ENCODE measurements around the gene PEX16.

PEX16 gene

DNA sequence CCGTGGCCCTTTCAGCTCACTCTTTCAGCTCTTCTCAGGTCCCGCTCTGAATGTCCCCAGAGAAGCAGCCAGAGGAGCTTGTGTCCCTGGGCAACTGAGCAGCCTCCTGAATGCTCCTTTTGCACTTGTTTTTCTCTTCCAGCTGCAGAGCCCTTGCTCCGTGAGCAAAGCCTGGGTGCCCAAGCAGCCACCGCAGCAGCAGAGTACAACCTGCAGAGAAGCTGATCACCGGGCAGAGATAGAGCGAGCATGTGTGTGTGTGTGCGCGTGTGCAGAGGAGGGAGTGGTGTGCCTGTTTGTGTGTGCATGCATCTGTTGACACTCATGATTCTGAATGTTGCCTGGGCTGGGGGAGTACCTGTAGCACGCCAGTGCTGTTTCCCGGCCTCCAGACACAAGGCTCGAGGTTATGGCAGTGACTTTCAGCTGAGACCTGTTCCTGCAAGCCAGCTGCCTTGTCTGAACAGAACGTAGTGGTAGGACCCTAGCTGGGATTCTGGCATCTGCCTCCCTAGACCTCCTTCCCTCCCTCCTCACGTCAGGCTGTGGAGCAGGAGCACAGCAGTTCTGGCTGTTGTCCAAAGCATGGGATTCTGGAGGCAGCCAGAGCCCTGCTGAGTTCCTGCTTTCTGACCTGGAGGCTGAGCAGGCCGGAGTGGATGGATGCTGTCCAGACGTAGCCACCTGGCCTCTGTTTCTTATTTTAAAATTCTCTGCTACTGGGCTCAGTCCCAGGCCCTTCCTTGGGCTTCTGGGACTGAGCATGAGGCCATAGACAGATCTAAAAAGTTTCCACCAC, 36.7 kb downstream of the PEX16 start:
- no peak overlapping the region for H3K4me3 ChIP-seq (ENCODE audit: low read depth, low read length)
- DNase-seq (ENCODE audit: low read depth, low spot score): no peak
- ChIA-PET CTCF (interaction anchor here (0.7 to 1.1 kb wide), 2 partner anchors 8 to 18 kb away, joined by 4 to 6 read pairs; no protein-coding TSS in a partner anchor), POLR2A (no interaction called here)
- TF ChIP-seq, protein P1, sequence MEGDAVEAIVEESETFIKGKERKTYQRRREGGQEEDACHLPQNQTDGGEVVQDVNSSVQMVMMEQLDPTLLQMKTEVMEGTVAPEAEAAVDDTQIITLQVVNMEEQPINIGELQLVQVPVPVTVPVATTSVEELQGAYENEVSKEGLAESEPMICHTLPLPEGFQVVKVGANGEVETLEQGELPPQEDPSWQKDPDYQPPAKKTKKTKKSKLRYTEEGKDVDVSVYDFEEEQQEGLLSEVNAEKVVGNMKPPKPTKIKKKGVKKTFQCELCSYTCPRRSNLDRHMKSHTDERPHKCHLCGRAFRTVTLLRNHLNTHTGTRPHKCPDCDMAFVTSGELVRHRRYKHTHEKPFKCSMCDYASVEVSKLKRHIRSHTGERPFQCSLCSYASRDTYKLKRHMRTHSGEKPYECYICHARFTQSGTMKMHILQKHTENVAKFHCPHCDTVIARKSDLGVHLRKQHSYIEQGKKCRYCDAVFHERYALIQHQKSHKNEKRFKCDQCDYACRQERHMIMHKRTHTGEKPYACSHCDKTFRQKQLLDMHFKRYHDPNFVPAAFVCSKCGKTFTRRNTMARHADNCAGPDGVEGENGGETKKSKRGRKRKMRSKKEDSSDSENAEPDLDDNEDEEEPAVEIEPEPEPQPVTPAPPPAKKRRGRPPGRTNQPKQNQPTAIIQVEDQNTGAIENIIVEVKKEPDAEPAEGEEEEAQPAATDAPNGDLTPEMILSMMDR (IDR thresholded peaks at IDR 0.05; ENCODE audit: insufficient read depth, low read length, missing control alignments): no peak

DNA sequence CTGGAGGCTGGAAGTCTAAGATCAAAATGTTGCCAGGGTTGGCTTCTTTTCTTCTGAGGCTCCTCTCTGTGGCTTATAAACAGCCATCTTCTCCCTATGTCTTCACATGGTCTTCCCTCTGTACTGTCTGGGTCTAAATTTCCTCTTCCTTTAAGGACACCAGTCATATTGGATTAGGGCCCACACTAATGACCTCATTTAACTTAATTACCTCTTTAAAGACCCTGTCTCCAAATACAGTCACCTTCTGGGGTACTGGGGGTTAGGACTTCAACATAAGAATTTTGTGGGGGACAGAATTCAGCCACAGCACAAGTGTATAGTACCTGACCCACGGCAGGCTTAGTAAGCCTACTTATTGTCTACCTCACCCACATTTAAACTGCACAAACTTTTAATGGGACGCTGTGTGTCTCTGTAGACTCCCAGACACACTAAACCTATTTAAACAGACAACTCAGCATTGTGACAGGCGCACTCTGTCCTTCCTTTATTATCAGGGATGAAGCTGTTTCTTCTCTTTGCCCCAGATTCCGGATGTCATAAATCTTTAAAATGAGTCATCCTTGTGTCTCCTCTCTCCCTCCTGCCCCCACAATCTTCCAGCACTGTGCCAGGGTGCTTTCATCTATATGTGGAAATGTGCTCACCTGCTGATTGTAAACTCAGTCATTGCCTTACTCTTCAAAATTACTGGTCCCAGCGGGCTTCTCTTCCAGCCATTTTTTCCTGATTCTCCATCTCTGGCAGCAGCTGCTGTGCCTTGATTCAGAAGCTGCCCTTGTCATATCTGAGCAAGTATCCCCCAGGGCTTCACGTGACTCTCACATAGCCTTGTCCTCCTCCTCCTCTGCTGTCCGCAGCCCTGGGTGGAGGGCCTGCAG, 37.6 kb downstream of the PEX16 start:
- DNase-seq (ENCODE audit: low read depth, low spot score): no peak
- ChIA-PET CTCF (interaction anchor here (0.7 to 2.5 kb wide), 5 partner anchors 8 to 45 kb away, joined by 3 to 7 read pairs (median 5); no protein-coding TSS in a partner anchor), POLR2A (no interaction called here)

GRCh38 chr11:45877845-45878244, 39.8 kb downstream of the PEX16 start:
- TF ChIP-seq, protein P1 (IDR thresholded peaks at IDR 0.05; ENCODE audit: insufficient read depth, low read length, missing control alignments): no peak
- H3K4me3 ChIP-seq (ENCODE audit: low read depth, low read length): no peak overlapping the region
- DNase-seq (ENCODE audit: low read depth, low spot score): no peak
- ChIA-PET POLR2A (no interaction called here), CTCF (interaction anchor here (1.2 to 2.5 kb wide), 2 partner anchors 15 to 129 kb away, joined by 4 to 7 read pairs; no protein-coding TSS in a partner anchor)

More for the DNA sequence above, 37.6 kb downstream of the PEX16 start:
- TF ChIP-seq, protein P1 (IDR thresholded peaks at IDR 0.05; ENCODE audit: insufficient read depth, low read length, missing control alignments): no peak
- H3K4me3 ChIP-seq (ENCODE audit: low read depth, low read length): no peak overlapping the region

DNA sequence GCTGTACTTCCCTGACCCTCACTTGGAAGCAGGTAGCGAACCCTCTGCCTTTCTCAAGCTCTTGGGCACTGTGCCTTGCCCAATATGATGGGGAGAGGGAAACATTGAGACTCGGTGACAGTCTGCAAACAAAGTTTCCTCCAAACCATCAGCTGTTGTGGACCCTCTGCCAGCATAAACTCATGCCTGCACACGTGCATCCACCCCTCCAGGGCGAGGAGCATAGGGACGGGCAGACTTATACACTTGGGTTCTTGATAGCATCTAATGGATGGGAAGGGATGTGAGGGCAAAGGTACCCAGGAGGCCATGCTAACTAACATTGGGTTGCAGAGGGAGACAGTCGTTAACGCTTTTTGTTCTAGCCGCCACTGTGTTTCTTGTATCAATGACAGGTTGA, 40.5 kb downstream of the PEX16 start:
- POLR2A ChIA-PET: no interaction called here
- H3K4me3 ChIP-seq (ENCODE audit: low read depth, low read length): no peak overlapping the region
- no peak for DNase-seq (ENCODE audit: low read depth, low spot score)
- TF ChIP-seq, protein P1 (IDR thresholded peaks at IDR 0.05; ENCODE audit: insufficient read depth, low read length, missing control alignments): no peak
- CTCF ChIA-PET: interaction anchor here (1.2 to 2.5 kb wide), 3 partner anchors 14 to 130 kb away, joined by 4 to 8 read pairs (median 7); no protein-coding TSS in a partner anchor

DNA sequence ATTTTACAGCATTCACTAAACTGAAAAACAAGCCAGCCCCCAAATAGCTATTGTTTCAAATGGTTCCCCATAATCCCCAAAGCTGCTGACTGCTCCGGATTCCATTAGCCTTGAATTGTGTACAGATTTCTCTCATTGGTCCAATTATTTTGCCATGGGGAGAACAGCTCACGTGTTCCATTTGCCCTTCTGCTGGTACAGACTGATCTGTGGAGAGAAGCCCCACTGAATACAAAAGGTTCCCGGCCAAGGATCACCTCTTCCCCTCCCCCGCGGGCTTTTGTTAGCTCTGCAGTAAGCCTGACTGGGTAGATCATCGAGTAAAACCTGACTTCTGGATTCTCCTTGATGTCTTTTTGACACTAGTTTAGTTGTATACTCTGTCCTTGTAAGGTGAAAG, 41.3 kb downstream of the PEX16 start:
- POLR2A ChIA-PET: no interaction called here

More for the DNA sequence above, 41.3 kb downstream of the PEX16 start:
- TF ChIP-seq, protein P1 (IDR thresholded peaks at IDR 0.05; ENCODE audit: insufficient read depth, low read length, missing control alignments): no peak
- DNase-seq (ENCODE audit: low read depth, low spot score): no peak
- no peak overlapping the region for H3K4me3 ChIP-seq (ENCODE audit: low read depth, low read length)
- CTCF ChIA-PET: interaction anchor here (1.0 to 6.4 kb wide), 4 partner anchors 11 to 129 kb away, joined by 3 to 133 read pairs (median 6); no protein-coding TSS in a partner anchor
